T-cell (primary cell): ENCODE data around the gene LIMK2. TPM values are rescaled to one million over a fixed set of nuclear protein-coding genes. Genes with fewer than 3 reads are reported as not detected.

ENCODE experiments used
- ATAC-seq, 4 experiments: fragments of 200-7000 bp in 3 of 4; fragments of 150-1000 bp in 1 of 4; cut with Tn5 transposase; replicated peaks in 1 of 4; 1 replicate in 3 of 4; 2 replicates in 1 of 4; pipeline ENCODE4 v1.10.0; 2021; ENCODE audit warnings: moderate library complexity in 3 of 4, mild to moderate bottlenecking in 2 of 4, moderate number of reproducible peaks in 1 of 4
- CTCF ChIA-PET, 2 donors: fragments of 300-600 bp; sonication (Branson Sonifier 250); formaldehyde crosslinking; loops; one replicate each; lab custom pipeline; 2022; ENCODE audit warnings: antibody characterized with exemption in 2 of 2; lab: Charles Lee
- POLR2A ChIA-PET, 2 donors: fragments of 300-600 bp; sonication (Branson Sonifier 250); formaldehyde crosslinking; loops; one replicate each; lab custom pipeline; 2022; ENCODE audit warnings: antibody characterized with exemption in 2 of 2; lab: Charles Lee
- DNase-seq, 35 experiments: peaks; one replicate each; pipeline versions ENCODE4 v3.0.0 to v3.0.0-alpha.2; 2013 to 2023
- H3K27ac ChIP-seq: one replicate; pipeline ENCODE4 v1.5.1; 2013; ENCODE audit warnings: low read length
- H3K27me3 ChIP-seq, 2 experiments: replicated peaks in 1 of 2; 1 replicate in 1 of 2; 2 replicates in 1 of 2; pipeline versions ENCODE4 v1.6.1 to v1.7.0; 2013; ENCODE audit warnings: low read length in 1 of 2, mixed read lengths in 1 of 2; ENCODE audit not compliant: control insufficient read depth in 2 of 2, insufficient read depth in 2 of 2; ENCODE audit errors: extremely low read depth in 1 of 2
- H3K36me3 ChIP-seq, 2 donors: 1 replicate in 1 of 2; 2 replicates in 1 of 2; pipeline versions ENCODE4 v1.6.1 to v1.7.0; 2013; ENCODE audit warnings: low read length in 1 of 2; ENCODE audit not compliant: control insufficient read depth in 2 of 2, insufficient read depth in 1 of 2; ENCODE audit errors: extremely low read depth in 1 of 2
- H3K4me1 ChIP-seq, 2 experiments: 1 replicate in 1 of 2; 2 replicates in 1 of 2; pipeline versions ENCODE4 v1.6.1 to v1.7.0; 2013; ENCODE audit warnings: low read length in 2 of 2, mixed read lengths in 1 of 2; ENCODE audit not compliant: insufficient read depth in 2 of 2, control insufficient read depth in 1 of 2; ENCODE audit errors: extremely low read depth in 1 of 2
- H3K4me3 ChIP-seq, 2 donors: 1 replicate in 1 of 2; 2 replicates in 1 of 2; pipeline versions ENCODE4 v1.5.1 to v1.7.0; 2013; ENCODE audit warnings: mild to moderate bottlenecking in 2 of 2, low read length in 1 of 2, moderate library complexity in 1 of 2; ENCODE audit not compliant: control insufficient read depth in 1 of 2; ENCODE audit errors: extremely low read depth in 1 of 2
- H3K9me3 ChIP-seq: 2 replicates; pipeline ENCODE4 v1.7.0; 2013
- H3K27ac Mint-ChIP-seq, 2 donors: one replicate each; pipeline ENCODE4 v1.8.0; 2020 to 2021; ENCODE audit warnings: mild to moderate bottlenecking in 2 of 2, mixed read lengths in 2 of 2
- H3K27me3 Mint-ChIP-seq, 2 donors: one replicate each; pipeline ENCODE4 v1.8.0; 2021 to 2022; ENCODE audit warnings: mixed read lengths in 2 of 2
- H3K36me3 Mint-ChIP-seq: one replicate; pipeline ENCODE4 v1.8.0; 2021; ENCODE audit warnings: mixed read lengths
- H3K4me1 Mint-ChIP-seq, 3 donors: one replicate each; pipeline ENCODE4 v1.8.0; 2020 to 2022; ENCODE audit warnings: mixed read lengths in 3 of 3, mild to moderate bottlenecking in 1 of 3
- H3K4me3 Mint-ChIP-seq, 3 donors: one replicate each; pipeline ENCODE4 v1.8.0; 2020 to 2022; ENCODE audit warnings: mild to moderate bottlenecking in 3 of 3, mixed read lengths in 3 of 3, moderate library complexity in 3 of 3
- H3K9me3 Mint-ChIP-seq, 3 donors: one replicate each; pipeline ENCODE4 v1.8.0; 2020 to 2022; ENCODE audit warnings: mixed read lengths in 3 of 3
- WGBS: methylation state at CpG from one replicate; pipeline ENCODE4 v1.1.5; 2013; ENCODE audit warnings: missing lambda C conversion rate; ENCODE audit not compliant: insufficient coverage; 5-methylcytosine and 5-hydroxymethylcytosine counted together
- total RNA-seq, 35 experiments: library from RNA in 6 of 35; stranded (reverse) in 6 of 35; fragments of 120-200 nt in 1 of 35; gene quantifications; one replicate each; pipeline versions ENCODE4 v1.2.1 to v1.2.4 and lab custom pipeline; 2013 to 2026

Gene LIMK2
- total RNA-seq, 5 donors from 2014 or later (not counting 1 experiment from before 2014, with no cell fraction given): 21.5 to 31.5 (median 29.7) TPM

- Mint-ChIP-seq H3K4me1 (peaks cover 79 to 89% (median 88%) of the 10 kb centered on the region in 3 donors), H3K36me3 (peaks cover 46% of the 10 kb centered on the region), H3K27me3 (no peaks in the 10 kb centered on the region), H3K9me3 (no peaks in the 10 kb centered on the region), H3K27ac (peak overlapping the region; percentile 88 to 94), H3K4me3 (peak overlapping the region in 1 of 3 donors; percentile 43)
- POLR2A ChIA-PET: interaction anchor here (0.5 to 1.9 kb wide), 3 partner anchors 15 to 112 kb away, joined by 5 to 10 read pairs (median 6); no protein-coding TSS in a partner anchor
- H3K4me1 ChIP-seq: peaks cover 32 to 72% of the 10 kb centered on the region in 2 experiments
- H3K27me3 ChIP-seq: no peaks in the 10 kb centered on the region
- CTCF ChIA-PET: interaction anchor here (0.7 to 1.5 kb wide), 4 partner anchors 10 to 56 kb away, joined by 3 to 9 read pairs (median 4); no protein-coding TSS in a partner anchor
- WGBS: 96% methylated on average over 4 of the region's 6 CpGs
- H3K27ac ChIP-seq: peak overlapping the region; percentile 65
- peaks cover 10 to 56% of the 10 kb centered on the region in 2 donors for H3K36me3 ChIP-seq
- ATAC-seq (no peak), DNase-seq (no peak)
- no peak overlapping the region for H3K4me3 ChIP-seq
- no peaks in the 10 kb centered on the region for H3K9me3 ChIP-seq
Measured at GRCh38 chr22:31275018-31275417, 62.9 kb downstream of the LIMK2 start.

GRCh38 chr22:31275576-31275975 is 63.5 kb downstream of the LIMK2 start:
- Mint-ChIP-seq H3K9me3 (no peaks in the 10 kb centered on the region), H3K4me3 (peak overlapping the region in 1 of 3 donors; percentile 43), H3K27ac (peak overlapping the region; percentile 88 to 94), H3K27me3 (no peaks in the 10 kb centered on the region), H3K4me1 (peaks cover 79 to 89% (median 88%) of the 10 kb centered on the region in 3 donors), H3K36me3 (peaks cover 46% of the 10 kb centered on the region)
- H3K36me3 ChIP-seq: peaks cover 10 to 61% of the 10 kb centered on the region in 2 donors
- H3K27ac ChIP-seq: peak overlapping the region; percentile 65
- POLR2A ChIA-PET: interaction anchor here in 1 of 2 donors (1.9 kb wide), 1 partner anchor 14 kb away, joined by 6 read pairs; no protein-coding TSS in a partner anchor
- CTCF ChIA-PET: interaction anchor here (1.1 to 1.5 kb wide), 2 partner anchors 9 to 10 kb away, joined by 3 to 9 read pairs; no protein-coding TSS in a partner anchor
- ATAC-seq: no peak
- WGBS: no CpG with 5 or more reads among the region's 5 CpGs
- H3K4me3 ChIP-seq: no peak overlapping the region
- no peaks in the 10 kb centered on the region for H3K27me3 ChIP-seq
- peaks cover 38 to 78% of the 10 kb centered on the region in 2 experiments for H3K4me1 ChIP-seq
- no peaks in the 10 kb centered on the region for H3K9me3 ChIP-seq
- no peak for DNase-seq

GRCh38 chr22:31276426-31277167 is 64.5 kb downstream of the LIMK2 start:
- Mint-ChIP-seq H3K4me1 (peaks cover 79 to 90% (median 89%) of the 10 kb centered on the region in 3 donors), H3K27ac (peak overlapping the region; percentile 88 to 94), H3K4me3 (peak overlapping the region in 1 of 3 donors; percentile 43), H3K36me3 (peaks cover 51% of the 10 kb centered on the region), H3K27me3 (no peaks in the 10 kb centered on the region), H3K9me3 (no peaks in the 10 kb centered on the region)
- 94% methylated on average over 33 of the region's 69 CpGs for WGBS
- POLR2A ChIA-PET: interaction anchor here (0.6 to 3.7 kb wide), 7 partner anchors 9 to 686 kb away, joined by 3 to 65 read pairs (median 8); partner anchors contain the start of gene PIK3IP1 (in 1 of the 2)
- H3K9me3 ChIP-seq: no peaks in the 10 kb centered on the region
- CTCF ChIA-PET: interaction anchor here (0.6 to 1.1 kb wide), 4 partner anchors 8 to 78 kb away, joined by 3 to 6 read pairs (median 4); no protein-coding TSS in a partner anchor
- H3K4me3 ChIP-seq: no peak overlapping the region
- ATAC-seq (peak in 1 of 4 experiments; percentile 4), DNase-seq (no peak)
- peaks cover 41 to 79% of the 10 kb centered on the region in 2 experiments for H3K4me1 ChIP-seq
- H3K27ac ChIP-seq: peak overlapping the region; percentile 83
- peaks cover 6 to 67% of the 10 kb centered on the region in 2 donors for H3K36me3 ChIP-seq
- H3K27me3 ChIP-seq: no peaks in the 10 kb centered on the region

GRCh38 chr22:31277741-31278140 is 65.6 kb downstream of the LIMK2 start:
- H3K4me3 Mint-ChIP-seq: peak overlapping the region; percentile 13 to 61 (median 36)
- peaks cover 52 to 83% of the 10 kb centered on the region in 2 experiments for H3K4me1 ChIP-seq
- CTCF ChIA-PET: interaction anchor here in 1 of 2 donors (0.6 to 1.1 kb wide), 3 partner anchors 9 to 956 kb away, joined by 3 to 4 read pairs (median 3); no protein-coding TSS in a partner anchor
- H3K36me3 Mint-ChIP-seq: peaks cover 57% of the 10 kb centered on the region
- H3K27me3 ChIP-seq: no peaks in the 10 kb centered on the region
- no peak for ATAC-seq
- H3K27ac Mint-ChIP-seq: peak overlapping the region; percentile 99 to 100
- H3K4me3 ChIP-seq: no peak overlapping the region
- no peaks in the 10 kb centered on the region for H3K27me3 Mint-ChIP-seq
- no peak for DNase-seq
- H3K9me3 ChIP-seq: no peaks in the 10 kb centered on the region
- peaks cover under 1 to 70% of the 10 kb centered on the region in 2 donors for H3K36me3 ChIP-seq
- H3K4me1 Mint-ChIP-seq: peaks cover 80 to 92% (median 91%) of the 10 kb centered on the region in 3 donors
- 67% methylated on average over 2 of the region's 5 CpGs for WGBS
- H3K9me3 Mint-ChIP-seq: no peaks in the 10 kb centered on the region
- peak overlapping the region; percentile 83 for H3K27ac ChIP-seq
- POLR2A ChIA-PET: interaction anchor here (0.7 to 3.7 kb wide), 7 partner anchors 9 to 687 kb away, joined by 3 to 65 read pairs (median 4); partner anchors contain the start of gene PIK3IP1 (in 1 of the 2)

GRCh38 chr22:31278151-31278621 is 66.1 kb downstream of the LIMK2 start:
- no peaks in the 10 kb centered on the region for H3K27me3 ChIP-seq
- Mint-ChIP-seq H3K4me1 (peaks cover 80 to 92% (median 91%) of the 10 kb centered on the region in 3 donors), H3K4me3 (peak overlapping the region; percentile 13 to 61 (median 36)), H3K9me3 (no peaks in the 10 kb centered on the region), H3K27me3 (no peaks in the 10 kb centered on the region), H3K36me3 (peaks cover 57% of the 10 kb centered on the region), H3K27ac (peak overlapping the region; percentile 99 to 100)
- no peak overlapping the region for H3K4me3 ChIP-seq
- ATAC-seq (peak in 1 of 4 experiments; percentile 19), DNase-seq (peak in 3 of 35 experiments; percentile 20 to 47 (median 23))
- no peaks in the 10 kb centered on the region for H3K9me3 ChIP-seq
- WGBS: 60% methylated on average over 2 of the region's 9 CpGs
- peak overlapping the region; percentile 83 for H3K27ac ChIP-seq
- H3K4me1 ChIP-seq: peaks cover 57 to 83% of the 10 kb centered on the region in 2 experiments
- ChIA-PET CTCF (interaction anchor here in 1 of 2 donors (0.6 to 1.1 kb wide), 2 partner anchors 14 to 957 kb away, joined by 3 to 4 read pairs; partner anchors contain the start of gene PIK3IP1), POLR2A (interaction anchor here (1.0 to 3.7 kb wide), 4 partner anchors 8 to 23 kb away, joined by 3 to 65 read pairs (median 14); partner anchors contain the start of gene PIK3IP1 (in 1 of the 2))
- H3K36me3 ChIP-seq: peaks cover 0 to 70% of the 10 kb centered on the region in 2 donors
